ENCODE data around the gene NOTUM. TPM values are rescaled to one million over a fixed set of nuclear protein-coding genes. Genes with fewer than 3 reads are reported as not detected.

Gene NOTUM
- total RNA-seq, 4 donors from 2014 or later, result not detected

DNA sequence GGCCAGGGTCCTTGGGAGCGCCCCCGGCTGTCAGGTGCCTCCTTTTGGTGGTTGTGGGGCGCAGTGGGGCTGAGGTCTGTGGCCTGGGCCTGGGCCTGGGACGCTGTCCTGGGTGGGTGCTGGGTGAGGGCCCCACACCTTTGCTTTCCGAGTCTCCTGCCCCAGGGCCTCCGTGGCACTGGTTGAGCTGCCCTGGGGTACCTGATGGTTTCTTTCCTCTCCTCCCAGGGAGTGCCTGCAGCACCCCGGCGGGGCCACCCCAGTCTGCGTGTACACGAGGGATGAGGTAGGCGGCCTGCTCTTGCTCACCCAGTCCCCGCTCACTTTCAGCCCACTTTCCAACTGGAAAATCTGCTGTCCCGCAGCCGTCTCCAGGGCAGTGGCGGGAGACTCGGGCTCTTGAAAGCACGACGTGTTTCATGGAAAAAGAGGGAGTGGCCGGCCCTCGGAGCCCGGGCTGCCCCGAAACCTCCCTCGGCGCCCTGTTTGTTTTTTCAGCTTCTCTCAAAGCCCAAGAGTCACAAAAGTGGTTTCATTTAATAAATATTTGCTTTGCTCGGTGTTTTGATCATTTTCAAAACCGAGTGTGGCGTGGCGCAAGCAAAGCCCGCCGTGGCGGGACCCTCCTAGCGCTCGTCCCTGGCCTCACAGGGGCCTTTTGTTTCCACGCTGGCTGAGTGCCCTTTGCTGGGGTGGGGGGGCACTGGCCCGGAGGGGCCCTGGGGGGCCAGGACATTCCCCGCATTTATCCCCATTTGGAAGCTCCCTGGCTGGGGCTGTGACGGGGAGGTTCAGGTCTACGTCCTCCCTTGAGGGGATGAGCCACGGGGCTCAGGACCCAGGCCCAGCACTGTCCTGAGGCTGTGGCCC lies 33.8 kb upstream of the NOTUM start:
- TF ChIP-seq, protein P1, sequence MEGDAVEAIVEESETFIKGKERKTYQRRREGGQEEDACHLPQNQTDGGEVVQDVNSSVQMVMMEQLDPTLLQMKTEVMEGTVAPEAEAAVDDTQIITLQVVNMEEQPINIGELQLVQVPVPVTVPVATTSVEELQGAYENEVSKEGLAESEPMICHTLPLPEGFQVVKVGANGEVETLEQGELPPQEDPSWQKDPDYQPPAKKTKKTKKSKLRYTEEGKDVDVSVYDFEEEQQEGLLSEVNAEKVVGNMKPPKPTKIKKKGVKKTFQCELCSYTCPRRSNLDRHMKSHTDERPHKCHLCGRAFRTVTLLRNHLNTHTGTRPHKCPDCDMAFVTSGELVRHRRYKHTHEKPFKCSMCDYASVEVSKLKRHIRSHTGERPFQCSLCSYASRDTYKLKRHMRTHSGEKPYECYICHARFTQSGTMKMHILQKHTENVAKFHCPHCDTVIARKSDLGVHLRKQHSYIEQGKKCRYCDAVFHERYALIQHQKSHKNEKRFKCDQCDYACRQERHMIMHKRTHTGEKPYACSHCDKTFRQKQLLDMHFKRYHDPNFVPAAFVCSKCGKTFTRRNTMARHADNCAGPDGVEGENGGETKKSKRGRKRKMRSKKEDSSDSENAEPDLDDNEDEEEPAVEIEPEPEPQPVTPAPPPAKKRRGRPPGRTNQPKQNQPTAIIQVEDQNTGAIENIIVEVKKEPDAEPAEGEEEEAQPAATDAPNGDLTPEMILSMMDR (IDR thresholded peaks at IDR 0.05; ENCODE audit: low read depth), result no peak

DNA sequence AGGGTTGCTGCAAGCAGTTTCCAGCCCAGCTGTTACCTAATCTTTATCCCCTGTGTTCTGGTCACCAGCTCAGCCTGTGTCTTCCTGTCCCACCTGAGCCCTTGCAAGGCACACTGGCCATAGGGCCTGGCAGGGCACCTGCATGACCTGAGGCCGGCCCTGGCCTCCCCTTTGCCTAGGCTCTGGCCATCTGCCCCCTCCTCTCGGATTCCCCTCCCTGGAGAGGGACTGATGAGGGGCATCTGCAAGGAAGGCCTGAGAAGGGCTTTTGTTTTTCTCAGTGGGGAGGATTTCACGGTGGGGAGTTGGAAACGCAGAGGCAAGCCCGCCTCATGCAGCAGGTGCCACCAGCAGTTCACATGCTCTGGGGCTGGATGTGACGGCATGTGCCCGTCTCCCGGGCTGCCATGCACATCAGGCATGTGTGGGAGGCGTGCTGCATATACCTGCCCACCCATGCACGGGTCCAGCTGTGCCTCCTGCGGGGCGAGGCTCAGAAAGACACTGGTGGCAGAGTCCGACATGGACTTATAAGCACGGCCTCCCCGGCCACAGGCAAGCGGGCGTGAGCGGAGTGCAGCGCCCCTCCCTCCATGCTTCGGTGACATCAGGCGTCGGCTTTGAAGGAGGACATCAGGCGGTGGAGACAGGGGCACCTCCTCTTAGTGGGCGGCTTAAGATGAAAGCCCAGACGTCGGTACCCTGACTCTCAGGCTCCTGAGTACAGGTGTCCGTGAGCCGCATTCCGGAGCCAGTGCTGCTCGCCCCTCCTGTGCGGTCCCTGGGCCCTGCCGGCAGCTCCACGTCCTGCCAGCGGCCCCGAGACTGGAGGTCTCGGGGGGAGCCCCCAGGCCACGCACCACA lies 33.0 kb upstream of the NOTUM start:
- TF ChIP-seq, protein P1 (IDR thresholded peaks at IDR 0.05; ENCODE audit: low read depth), result no peak

DNA sequence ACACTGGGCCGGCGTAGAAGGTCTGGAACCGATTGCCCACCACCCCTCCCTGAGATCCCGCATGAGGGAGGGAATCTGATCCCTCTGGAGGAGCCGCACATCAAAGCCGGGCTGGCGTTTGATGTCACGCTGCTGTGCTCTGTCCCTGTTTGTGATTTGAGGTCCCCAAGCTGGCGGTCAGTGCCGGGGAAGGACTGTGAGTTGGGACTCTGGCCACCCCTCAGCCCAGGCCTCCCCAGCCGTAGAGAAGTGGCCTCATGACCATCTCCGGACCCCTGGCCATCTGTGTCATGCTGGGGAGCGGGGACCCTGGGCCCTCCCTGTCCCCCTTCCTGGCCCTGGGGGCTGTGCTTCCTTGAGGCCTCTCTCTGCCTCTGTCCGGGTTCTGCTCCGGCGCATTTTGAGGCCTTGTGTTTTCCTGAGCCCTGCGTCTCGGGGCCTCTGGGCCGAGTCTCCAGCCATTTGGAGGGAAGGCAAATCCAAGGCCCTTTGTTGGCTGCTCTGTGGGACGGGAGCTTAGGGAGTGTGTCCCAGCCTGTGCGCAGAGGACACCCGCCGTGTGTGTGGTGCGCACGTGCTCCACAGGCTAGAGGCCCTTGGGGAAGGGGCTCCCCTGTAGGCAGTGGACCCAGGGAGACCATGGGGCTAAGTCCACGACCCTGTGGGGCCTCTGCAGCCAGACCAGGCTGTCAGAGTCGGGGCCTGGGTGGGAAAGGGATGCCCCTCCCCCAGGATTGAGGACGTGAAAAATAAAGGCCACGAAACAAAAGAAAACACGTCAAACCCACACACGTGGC lies 31.5 kb upstream of the NOTUM start:
- TF ChIP-seq, protein P1 (IDR thresholded peaks at IDR 0.05; ENCODE audit: low read depth), result no peak

DNA sequence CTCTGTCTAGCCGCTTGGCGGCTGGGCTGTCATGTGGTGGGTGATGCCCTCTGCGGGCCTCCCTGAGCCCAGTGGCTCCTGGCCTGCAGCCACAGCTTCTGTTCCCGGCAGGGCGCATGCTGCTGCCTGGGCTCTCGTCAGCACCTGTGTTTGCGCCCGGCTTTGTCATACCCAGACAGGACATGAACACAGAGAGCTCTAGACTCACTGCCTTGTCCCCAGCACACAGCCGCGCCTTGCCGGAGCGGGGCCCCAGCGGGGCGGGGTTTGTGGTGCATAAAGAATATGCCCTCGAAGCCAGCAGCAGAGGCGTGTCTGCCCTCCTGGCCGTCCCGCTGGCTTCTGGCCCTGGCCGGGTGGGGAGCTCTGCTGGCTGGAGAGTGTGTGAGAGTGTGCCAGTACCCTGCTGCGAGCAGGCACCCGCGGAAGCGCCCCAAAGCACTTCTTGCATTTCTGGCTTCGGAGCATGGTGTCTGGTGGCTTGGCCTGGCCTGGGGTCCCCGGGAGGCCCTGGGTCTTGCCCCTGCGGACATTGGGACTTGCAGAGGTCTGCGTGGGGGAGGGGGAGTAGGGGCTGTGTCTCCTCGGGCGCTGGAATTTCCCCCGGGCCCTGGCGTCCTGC lies 30.8 kb upstream of the NOTUM start:
- TF ChIP-seq, protein P1 (IDR thresholded peaks at IDR 0.05; ENCODE audit: low read depth), result no peak

DNA sequence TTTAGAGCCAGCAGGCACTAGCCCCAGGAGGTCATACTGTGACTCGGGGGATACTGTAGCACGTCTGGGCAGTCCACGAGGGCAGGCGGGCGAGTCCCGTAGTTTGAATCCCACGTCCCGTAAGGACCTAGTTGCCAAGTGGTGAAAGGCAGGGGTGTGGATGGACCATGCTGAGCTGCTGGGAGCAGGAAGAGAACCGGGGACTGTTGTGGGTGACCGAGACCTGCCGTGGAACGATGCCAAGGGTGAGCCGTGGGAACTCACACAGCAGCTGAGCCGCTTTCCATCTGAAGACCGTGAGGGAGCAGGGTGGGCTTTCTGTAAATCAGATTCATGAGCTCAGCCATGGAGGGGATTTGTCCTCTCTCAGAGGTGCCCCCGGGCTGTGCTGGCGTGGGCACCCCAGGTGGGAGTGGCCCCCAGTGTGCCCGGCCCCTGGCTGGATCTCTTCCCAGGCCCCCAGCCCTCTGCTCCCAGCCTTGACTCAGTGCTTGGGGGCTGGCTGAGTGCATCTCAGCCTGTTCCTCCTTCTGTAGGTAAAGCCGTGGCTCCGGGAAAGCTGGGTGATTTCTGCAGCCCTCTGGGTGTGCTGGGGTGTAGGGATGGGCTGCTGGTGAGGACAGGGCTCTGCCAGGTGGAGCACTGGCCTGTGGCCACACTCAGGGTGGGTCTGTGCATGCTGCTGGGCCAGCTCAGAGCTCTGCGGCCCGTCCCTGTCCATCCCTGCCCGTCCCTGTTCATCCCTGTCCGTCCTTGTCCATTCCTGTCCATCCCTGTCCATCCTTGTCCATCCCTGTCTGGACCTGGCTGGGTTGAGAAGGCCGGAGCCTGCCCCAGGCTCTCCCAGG lies 30.1 kb upstream of the NOTUM start:
- TF ChIP-seq, protein P1 (IDR thresholded peaks at IDR 0.05; ENCODE audit: low read depth), result no peak

DNA sequence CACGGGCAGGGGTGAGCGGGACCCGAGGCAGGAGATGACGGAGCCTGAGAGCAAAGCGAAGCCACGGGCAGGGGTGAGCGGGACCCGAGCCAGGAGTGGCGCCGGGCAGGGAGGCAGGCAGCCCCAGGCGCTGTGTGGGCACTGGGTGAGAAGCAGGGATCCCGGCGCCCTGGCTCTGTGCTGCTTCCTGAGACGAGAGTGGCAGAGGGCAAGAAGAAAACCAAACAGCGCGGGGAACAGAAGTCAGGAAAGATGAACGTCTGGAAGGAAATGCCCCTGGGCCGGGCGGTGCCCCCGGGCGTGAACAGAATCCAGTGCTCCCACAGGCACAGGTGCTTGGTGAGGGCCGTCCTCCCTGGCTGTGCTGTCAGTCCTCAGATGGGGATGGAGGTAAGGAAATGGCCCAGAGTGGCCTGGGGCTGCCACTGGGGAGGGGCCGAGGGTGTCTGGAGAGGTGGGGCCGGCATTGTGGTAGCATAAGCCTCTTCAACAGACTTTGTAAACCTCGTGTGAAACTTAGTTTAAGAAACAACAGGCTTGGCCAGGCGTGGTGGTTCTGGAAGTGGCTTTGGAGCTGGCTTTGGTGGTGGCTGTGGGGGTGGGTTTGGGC lies 26.3 kb upstream of the NOTUM start:
- TF ChIP-seq, protein P1 (IDR thresholded peaks at IDR 0.05; ENCODE audit: low read depth), result no peak
